WI38 (cell line): ENCODE data around the gene MED8.

Experiments
- H3K4me3 ChIP-seq: 2 replicates; pipeline ENCODE4 v1.5.1; 2011; ENCODE audit warnings: low read depth, mild to moderate bottlenecking, control low read depth, low read length
- CTCF ChIP-seq: IDR thresholded peaks from 2 replicates; pipeline ENCODE4 v1.5.1; 2012; ENCODE audit warnings: low read depth, mild to moderate bottlenecking, control low read depth, low read length

MED8 gene

GRCh38 chr1:43354936-43355335, 34.7 kb downstream of the MED8 start:
- no peak overlapping the region for H3K4me3 ChIP-seq
- no peak for TF ChIP-seq CTCF

GRCh38 chr1:43354471-43354870, 35.1 kb downstream of the MED8 start:
- no peak overlapping the region for H3K4me3 ChIP-seq
- TF ChIP-seq CTCF = no peak

GRCh38 chr1:43352881-43353280, 36.7 kb downstream of the MED8 start:
- H3K4me3 ChIP-seq = no peak overlapping the region
- TF ChIP-seq CTCF = no peak

- no peak for TF ChIP-seq CTCF
- H3K4me3 ChIP-seq = no peak overlapping the region
Observed at GRCh38 chr1:43352351-43352705, 37.3 kb downstream of the MED8 start.

- H3K4me3 ChIP-seq = no peak overlapping the region
- TF ChIP-seq CTCF = no peak
Observed at GRCh38 chr1:43351421-43352350, 37.9 kb downstream of the MED8 start.

GRCh38 chr1:43350976-43351375, 38.6 kb downstream of the MED8 start:
- TF ChIP-seq CTCF = no peak
- no peak overlapping the region for H3K4me3 ChIP-seq

- no peak for TF ChIP-seq CTCF
- peak overlapping the region; percentile 43 for H3K4me3 ChIP-seq
Observed at GRCh38 chr1:43349594-43350306, 39.9 kb downstream of the MED8 start.
